Right renal cortex interstitium (tissue), 3 donors: Measurements from ENCODE around the gene DNAH7. TPM values are rescaled to one million over a fixed set of nuclear protein-coding genes. Genes with fewer than 3 reads are reported as not detected.

Experiments
- DNase-seq, 3 donors: peaks; one replicate each; pipeline ENCODE4 v3.0.0-alpha.2; 2013; ENCODE audit warnings: low read depth in 3 of 3, low spot score in 2 of 3
- polyA plus RNA-seq, 3 donors: library from polyadenylated mRNA; unstranded; fragments of 120-200 nt; gene quantifications; one replicate each; pipeline ENCODE4 v1.2.1, GENCODE V29; 2013; ENCODE audit not compliant: insufficient read length in 3 of 3

DNAH7 gene
- polyA plus RNA-seq, 3 donors, result 7.5 to 9.5 (median 8.2) TPM

GRCh38 chr2:195818526-195818925, 250.1 kb downstream of the DNAH7 start:
- no peak for DNase-seq

GRCh38 chr2:195818106-195818505, 250.5 kb downstream of the DNAH7 start:
- DNase-seq, result no peak

- DNase-seq, result no peak
Measured at GRCh38 chr2:195815083-195815482, 253.6 kb downstream of the DNAH7 start.

- no peak for DNase-seq
Measured at GRCh38 chr2:195813421-195813820, 255.2 kb downstream of the DNAH7 start.

GRCh38 chr2:195810340-195811098, 258.1 kb downstream of the DNAH7 start:
- DNase-seq, result no peak

- no peak for DNase-seq
Measured at GRCh38 chr2:195808189-195808588, 260.4 kb downstream of the DNAH7 start.

GRCh38 chr2:195805283-195805976, 263.2 kb downstream of the DNAH7 start:
- DNase-seq, result no peak

- DNase-seq, result no peak
Measured at GRCh38 chr2:195795879-195796278, 272.8 kb downstream of the DNAH7 start.

GRCh38 chr2:195793881-195794280, 274.8 kb downstream of the DNAH7 start:
- no peak for DNase-seq

GRCh38 chr2:195782156-195782555, 286.5 kb downstream of the DNAH7 start:
- no peak for DNase-seq

GRCh38 chr2:195779491-195779890, 289.1 kb downstream of the DNAH7 start:
- DNase-seq, result no peak

- no peak for DNase-seq
Measured at GRCh38 chr2:195769975-195770374, 298.7 kb downstream of the DNAH7 start.

- DNase-seq, result no peak
Measured at GRCh38 chr2:195768431-195768830, 300.2 kb downstream of the DNAH7 start.

- no peak for DNase-seq
Measured at GRCh38 chr2:195766691-195767090, 301.9 kb downstream of the DNAH7 start.

GRCh38 chr2:195763866-195764265, 304.8 kb downstream of the DNAH7 start:
- DNase-seq, result no peak

- DNase-seq, result no peak
Measured at GRCh38 chr2:195759877-195760276, 308.8 kb downstream of the DNAH7 start.

- no peak for DNase-seq
Measured at GRCh38 chr2:195758846-195759245, 309.8 kb downstream of the DNAH7 start.

- no peak for DNase-seq
Measured at GRCh38 chr2:195756218-195756942, 312.3 kb downstream of the DNAH7 start.

- DNase-seq, result no peak
Measured at GRCh38 chr2:195741191-195741590, 327.4 kb downstream of the DNAH7 start.

- DNase-seq, result no peak
Measured at GRCh38 chr2:195737511-195738325, 330.9 kb downstream of the DNAH7 start.

- no peak for DNase-seq
Measured at GRCh38 chr2:195735347-195735746, 333.3 kb downstream of the DNAH7 start.
